Measurements from ENCODE around the gene RNU5B-1.

- TF ChIP-seq CTCF (IDR thresholded peaks at IDR 0.05; ENCODE audit: low read depth, low read length) (peak; percentile 89), EZH2phosphoT487 (IDR thresholded peaks at IDR 0.05; ENCODE audit: low read depth) (no peak)
Measured at GRCh38 chr15:65318870-65319356, 14.4 kb downstream of the RNU5B-1 start.

All from OCI-LY3 (cell line).